Osteoblast (primary cell): ENCODE data around the gene VTI1A. TPM values are rescaled to one million over a fixed set of nuclear protein-coding genes. Genes with fewer than 3 reads are reported as not detected.
A peak's percentile ranks its signal among the peaks of the same experiment; 100 is the strongest.

Experiments used
- DNase-seq: peaks from one replicate; pipeline ENCODE4 v3.0.0; 2011; ENCODE audit warnings: low spot score, mixed read lengths; ENCODE audit not compliant: insufficient read length; ENCODE audit errors: missing footprints
- H2AFZ ChIP-seq: 2 replicates; pipeline ENCODE4 v1.6.0; 2011; ENCODE audit warnings: mild to moderate bottlenecking, low read length
- H3K27ac ChIP-seq: 2 replicates; pipeline ENCODE4 v1.5.1; 2011; ENCODE audit warnings: mild to moderate bottlenecking, low read depth, low read length, moderate library complexity
- H3K27me3 ChIP-seq: 2 replicates; pipeline ENCODE4 v1.6.0; 2012; ENCODE audit warnings: mild to moderate bottlenecking, control low read depth, inconsistent platforms, low read length, moderate library complexity; ENCODE audit not compliant: insufficient read depth
- H3K36me3 ChIP-seq: 2 replicates; pipeline ENCODE4 v1.5.1; 2011; ENCODE audit warnings: mild to moderate bottlenecking, low read length, control low read depth, moderate library complexity; ENCODE audit not compliant: insufficient read depth
- H3K4me1 ChIP-seq: 2 replicates; pipeline ENCODE4 v1.5.1; 2011; ENCODE audit warnings: mild to moderate bottlenecking, low read length, control low read depth, moderate library complexity; ENCODE audit not compliant: insufficient read depth
- H3K4me2 ChIP-seq: 2 replicates; pipeline ENCODE4 v1.6.0; 2011; ENCODE audit warnings: mild to moderate bottlenecking, low read length; ENCODE audit not compliant: insufficient read depth
- H3K4me3 ChIP-seq: fragments of 200-600 bp; sonication (generic); 3 replicates; pipeline ENCODE4 v1.5.1; 2012; ENCODE audit warnings: mild to moderate bottlenecking, low read length, inconsistent platforms; ENCODE audit not compliant: insufficient read depth
- H3K79me2 ChIP-seq: 2 replicates; pipeline ENCODE4 v1.6.0; 2012; ENCODE audit warnings: mild to moderate bottlenecking, low read length, control low read depth, inconsistent platforms; ENCODE audit not compliant: insufficient read depth
- H3K9me3 ChIP-seq: 2 replicates; pipeline ENCODE4 v1.5.1; 2011; ENCODE audit warnings: low read depth, low read length, control low read depth
- H4K20me1 ChIP-seq: 2 replicates; pipeline ENCODE4 v1.6.0; 2012; ENCODE audit warnings: mild to moderate bottlenecking, low read length, control low read depth; ENCODE audit not compliant: insufficient read depth
- CTCF ChIP-seq: IDR thresholded peaks from 2 replicates; pipeline ENCODE4 v1.5.1; 2011; ENCODE audit warnings: mild to moderate bottlenecking, low read depth, low read length, moderate library complexity; ENCODE audit errors: extremely low read depth
- total RNA-seq: library from RNA; depleted of rRNA; stranded (reverse); fragments of >200 nt; gene quantifications from 2 replicates; pipeline ENCODE4 v1.2.3, GENCODE V29; 2012

The VTI1A gene
- total RNA-seq, 1 donor: 34.7 TPM

GRCh38 chr10:112761256-112761655 lies 314.2 kb downstream of the VTI1A start:
- Histone ChIP-seq H3K4me3 (no peak overlapping the region), H3K4me1 (peaks cover 17% of the 10 kb centered on the region), H4K20me1 (no peaks in the 10 kb centered on the region), H3K9me3 (no peaks in the 10 kb centered on the region), H3K27ac (no peak overlapping the region), H2AFZ (no peak overlapping the region), H3K36me3 (no peaks in the 10 kb centered on the region), H3K4me2 (no peak overlapping the region), H3K79me2 (no peaks in the 10 kb centered on the region), H3K27me3 (no peaks in the 10 kb centered on the region)
- DNase-seq: no peak
- no peak for TF ChIP-seq CTCF

- Histone ChIP-seq H3K79me2 (no peaks in the 10 kb centered on the region), H3K36me3 (no peaks in the 10 kb centered on the region), H2AFZ (no peak overlapping the region), H3K27ac (no peak overlapping the region), H4K20me1 (no peaks in the 10 kb centered on the region), H3K27me3 (no peaks in the 10 kb centered on the region), H3K9me3 (no peaks in the 10 kb centered on the region), H3K4me2 (peak overlapping the region; percentile 62), H3K4me1 (peaks cover 17% of the 10 kb centered on the region), H3K4me3 (no peak overlapping the region)
- DNase-seq: peak; percentile 84
- no peak for TF ChIP-seq CTCF
These were observed 317.0 kb downstream of the VTI1A start for GRCh38 chr10:112763916-112764520.

GRCh38 chr10:112765717-112766235 lies 318.8 kb downstream of the VTI1A start:
- Histone ChIP-seq H3K36me3 (no peaks in the 10 kb centered on the region), H3K4me2 (no peak overlapping the region), H4K20me1 (no peaks in the 10 kb centered on the region), H3K4me1 (peaks cover 17% of the 10 kb centered on the region), H3K27me3 (no peaks in the 10 kb centered on the region), H3K79me2 (no peaks in the 10 kb centered on the region), H3K4me3 (no peak overlapping the region), H3K9me3 (no peaks in the 10 kb centered on the region), H2AFZ (no peak overlapping the region), H3K27ac (no peak overlapping the region)
- DNase-seq: no peak
- no peak for TF ChIP-seq CTCF

- H3K4me2 ChIP-seq: no peak overlapping the region
- DNase-seq: no peak
- H3K9me3 ChIP-seq: no peaks in the 10 kb centered on the region
- H3K36me3 ChIP-seq: no peaks in the 10 kb centered on the region
- no peaks in the 10 kb centered on the region for H4K20me1 ChIP-seq
- TF ChIP-seq CTCF: no peak
- no peak overlapping the region for H3K27ac ChIP-seq
- H3K79me2 ChIP-seq: no peaks in the 10 kb centered on the region
- H2AFZ ChIP-seq: no peak overlapping the region
- no peaks in the 10 kb centered on the region for H3K27me3 ChIP-seq
- H3K4me3 ChIP-seq: no peak overlapping the region
- H3K4me1 ChIP-seq: peaks cover 17% of the 10 kb centered on the region
These were observed 319.6 kb downstream of the VTI1A start for GRCh38 chr10:112766636-112767035.
